HUES6 (cell line): ENCODE data around the gene VN1R4.
"Not testable (repeated sequence)": the region's sequence is repeated elsewhere in the genome, so short reads cannot be mapped to it uniquely, and the experiment has no call there.

ENCODE experiments used
- H3K27ac ChIP-seq: 2 replicates; pipeline ENCODE4 v1.7.0; 2013; ENCODE audit warnings: low read depth, mild to moderate bottlenecking, low read length, inconsistent platforms
- H3K27me3 ChIP-seq: 2 replicates; pipeline ENCODE4 v1.6.1; 2013; ENCODE audit warnings: low read length; ENCODE audit not compliant: control insufficient read depth, insufficient read depth
- H3K36me3 ChIP-seq: 2 replicates; pipeline ENCODE4 v1.6.1; 2013; ENCODE audit warnings: low read length; ENCODE audit not compliant: control insufficient read depth, insufficient read depth
- H3K4me1 ChIP-seq: 2 replicates; pipeline ENCODE4 v1.6.1; 2013; ENCODE audit warnings: low read length; ENCODE audit not compliant: control insufficient read depth, insufficient read depth
- H3K4me3 ChIP-seq: 2 replicates; pipeline ENCODE4 v1.5.1; 2013; ENCODE audit warnings: low read depth, low read length
- H3K9ac ChIP-seq: one replicate; pipeline ENCODE4 v1.6.1; 2013; ENCODE audit warnings: mild to moderate bottlenecking, low read length
- H3K9me3 ChIP-seq: 2 replicates; pipeline ENCODE4 v1.6.1; 2013; ENCODE audit warnings: low read depth, low read length; ENCODE audit not compliant: control insufficient read depth, insufficient read depth

The VN1R4 gene

GRCh38 chr19:53269861-53270260 lies 2.3 kb upstream of the VN1R4 start:
- H3K27me3 ChIP-seq, H3K9ac ChIP-seq, H3K4me1 ChIP-seq, H3K4me3 ChIP-seq, H3K27ac ChIP-seq, H3K36me3 ChIP-seq: not testable (repeated sequence)
- peaks cover 40% of the 10 kb centered on the region for H3K9me3 ChIP-seq

GRCh38 chr19:53257715-53258342 lies 9.7 kb downstream of the VN1R4 start, which contains the start of gene VN1R2:
TSS of gene VN1R2 (plus strand) at chr19:53258292. CDS start at chr19:53258376, 84 bp downstream.
- not testable (repeated sequence) for H3K9ac ChIP-seq, H3K27ac ChIP-seq, H3K36me3 ChIP-seq, H3K4me1 ChIP-seq, H3K4me3 ChIP-seq, H3K27me3 ChIP-seq
- H3K9me3 ChIP-seq: peaks cover 50% of the 10 kb centered on the region

- peaks cover 22% of the 10 kb centered on the region; the same call in 1 of the 2 replicates for H3K36me3 ChIP-seq
- H3K4me3 ChIP-seq: peak within 1 kb of the TSS; percentile 94
- peak within 1 kb of the TSS; percentile 64 for H3K9ac ChIP-seq
- H3K9me3 ChIP-seq: peaks cover 51% of the 10 kb centered on the region
- no peaks in the 10 kb centered on the region for H3K27me3 ChIP-seq
- peak within 1 kb of the TSS; percentile 67; the same call in 1 of the 2 replicates for H3K27ac ChIP-seq
- H3K4me1 ChIP-seq: no peaks in the 10 kb centered on the region
Observed at GRCh38 chr19:53254411-53255341, 12.8 kb downstream of the VN1R4 start, which contains the start of gene ZNF677. TSS of gene ZNF677 (minus strand) at chr19:53254873. CDS start at chr19:53251550, 3,323 bp downstream.

GRCh38 chr19:53246498-53246897 lies 21.0 kb downstream of the VN1R4 start:
- Histone ChIP-seq H3K4me3 (no peak overlapping the region), H3K9ac (no peak overlapping the region), H3K9me3 (peaks cover 57% of the 10 kb centered on the region), H3K36me3 (peaks cover 57% of the 10 kb centered on the region; the same call in 1 of the 2 replicates), H3K27me3 (no peaks in the 10 kb centered on the region), H3K27ac (no peak overlapping the region), H3K4me1 (no peaks in the 10 kb centered on the region)

GRCh38 chr19:53237114-53237777 lies 30.3 kb downstream of the VN1R4 start:
- Histone ChIP-seq H3K9me3 (peaks cover 64% of the 10 kb centered on the region), H3K4me1 (no peaks in the 10 kb centered on the region), H3K4me3 (no peak overlapping the region), H3K27ac (no peak overlapping the region), H3K27me3 (no peaks in the 10 kb centered on the region), H3K9ac (no peak overlapping the region), H3K36me3 (peaks cover 39% of the 10 kb centered on the region; the same call in 1 of the 2 replicates)

- Histone ChIP-seq H3K36me3 (no peaks in the 10 kb centered on the region), H3K27ac (no peak overlapping the region), H3K4me1 (no peaks in the 10 kb centered on the region), H3K9me3 (peaks cover 62% of the 10 kb centered on the region), H3K4me3 (no peak overlapping the region), H3K27me3 (no peaks in the 10 kb centered on the region), H3K9ac (no peak overlapping the region)
Observed at GRCh38 chr19:53224606-53225005, 42.9 kb downstream of the VN1R4 start.

- H3K9ac ChIP-seq, H3K36me3 ChIP-seq, H3K4me3 ChIP-seq, H3K27me3 ChIP-seq, H3K27ac ChIP-seq, H3K4me1 ChIP-seq: not testable (repeated sequence)
- H3K9me3 ChIP-seq: peaks cover 64% of the 10 kb centered on the region
Observed at GRCh38 chr19:53222716-53223115, 44.8 kb downstream of the VN1R4 start.
